K562 (cell line): ENCODE results near the gene CDKN2C. TPM values are rescaled to one million over a fixed set of nuclear protein-coding genes. Genes with fewer than 3 reads are reported as not detected.

Source experiments
- AFF1 ChIP-seq, 2 experiments: fragments of 450-650 bp; IDR thresholded peaks; 2 replicates each; pipeline ENCODE4 v1.6.1; 2018; ENCODE audit warnings: mild to moderate bottlenecking in 2 of 2, low read depth in 1 of 2; ENCODE audit not compliant: partially characterized antibody in 2 of 2
- ARHGAP35 ChIP-seq: fragments of 450-650 bp; IDR thresholded peaks from 2 replicates; pipeline ENCODE4 v1.6.1; 2018; ENCODE audit not compliant: partially characterized antibody
- EWSR1 ChIP-seq: fragments of 450-650 bp; IDR thresholded peaks from 2 replicates; pipeline ENCODE4 v1.6.1; 2018; ENCODE audit warnings: borderline replicate concordance, mild to moderate bottlenecking, low read depth, moderate library complexity; ENCODE audit not compliant: partially characterized antibody
- EZH2 ChIP-seq: IDR thresholded peaks from 2 replicates; pipeline ENCODE4 v1.6.1; 2012; ENCODE audit warnings: low read depth, mild to moderate bottlenecking, inconsistent platforms, low read length, borderline replicate concordance
- FOXK2 ChIP-seq, 2 experiments: fragments of 450-650 bp; IDR thresholded peaks in 1 of 2; conservative IDR thresholded peaks in 1 of 2; 2 replicates each; pipeline ENCODE4 v1.6.1; 2016; ENCODE audit warnings: low read depth in 2 of 2, mild to moderate bottlenecking in 1 of 2
- PCBP1 ChIP-seq: fragments of 200-400 bp; formaldehyde crosslinking; IDR thresholded peaks from 2 replicates; pipeline ENCODE4 v1.6.1; 2018; ENCODE audit warnings: mild to moderate bottlenecking, low read depth, low read length; ENCODE audit not compliant: poor library complexity, severe bottlenecking
- RREB1 ChIP-seq: fragments of 250-450 bp; sonication (Bioruptor Pico); IDR thresholded peaks from 2 replicates; pipeline ENCODE4 v1.4.0; 2020
- SRSF1 ChIP-seq: fragments of 200-400 bp; formaldehyde crosslinking; IDR thresholded peaks from 2 replicates; pipeline ENCODE4 v1.6.1; 2017; ENCODE audit warnings: mild to moderate bottlenecking, low read depth, low read length, moderate library complexity
- TAF9B ChIP-seq: fragments of 450-650 bp; IDR thresholded peaks from 2 replicates; pipeline ENCODE4 v1.6.1; 2018; ENCODE audit warnings: mild to moderate bottlenecking; ENCODE audit not compliant: partially characterized antibody
- USF2 ChIP-seq: sonication (generic); formaldehyde crosslinking; IDR thresholded peaks from 2 replicates; pipeline ENCODE4 v1.5.0; 2020; ENCODE audit warnings: missing genetic modification reagents
- ZC3H4 ChIP-seq: sonication (generic); formaldehyde crosslinking; IDR thresholded peaks from 2 replicates; pipeline ENCODE4 v1.9.0; 2021; ENCODE audit warnings: missing genetic modification reagents, borderline replicate concordance
- ZFX ChIP-seq: sonication (generic); formaldehyde crosslinking; IDR thresholded peaks from 2 replicates; pipeline ENCODE4 v1.8.0; 2022; ENCODE audit warnings: mild to moderate bottlenecking, missing genetic modification reagents, moderate library complexity
- ZNF124 ChIP-seq: sonication (generic); formaldehyde crosslinking; IDR thresholded peaks from 2 replicates; pipeline ENCODE4 v1.8.1; 2022; ENCODE audit warnings: missing genetic modification reagents
- ZNF140 ChIP-seq: fragments of 250-450 bp; sonication (Bioruptor Pico); IDR thresholded peaks from 2 replicates; pipeline ENCODE4 v1.8.0; 2021; ENCODE audit warnings: moderate library complexity, mild to moderate bottlenecking, inconsistent platforms
- polyA plus RNA-seq, 8 experiments: library from polyadenylated mRNA; depleted of rRNA in 4 of 8; stranded (reverse) in 5 of 8; unstranded in 3 of 8; fragments of >200 nt; fragmentation: Nextera tagmentation in 2 of 8; fragmentation: Illumina TruSeq in 1 of 8; extraction: Ambion mirVana in 2 of 8; extraction: Trizol in 1 of 8; gene quantifications; 2 replicates each; pipeline versions ENCODE4 v1.2.1 to v1.2.3, GENCODE V29; 2011 to 2014; ENCODE audit warnings: inconsistent platforms in 1 of 8, missing spikeins in 1 of 8
- total RNA-seq, 7 experiments: library from RNA; depleted of rRNA in 6 of 7; stranded (reverse); fragments of >200 nt in 6 of 7; fragmentation: Illumina TruSeq in 2 of 7; extraction: Trizol in 2 of 7; gene quantifications; 2 replicates each; pipeline versions ENCODE4 v1.2.1 to v1.2.3, GENCODE V29; 2011 to 2021; ENCODE audit warnings: low replicate concordance in 1 of 7
- TF ChIP-seq, protein P1 (sequence below): fragments of 450-650 bp; IDR thresholded peaks from 2 replicates; pipeline ENCODE4 v1.6.1; 2017; ENCODE audit warnings: mild to moderate bottlenecking, moderate library complexity

The CDKN2C gene
- total and polyA plus RNA-seq, 9 of the 15 experiments (the other 6 are each of a cell fraction or from before 2014, with no cell fraction given), result 11.9 to 74.3 (median 45.9) TPM

DNA sequence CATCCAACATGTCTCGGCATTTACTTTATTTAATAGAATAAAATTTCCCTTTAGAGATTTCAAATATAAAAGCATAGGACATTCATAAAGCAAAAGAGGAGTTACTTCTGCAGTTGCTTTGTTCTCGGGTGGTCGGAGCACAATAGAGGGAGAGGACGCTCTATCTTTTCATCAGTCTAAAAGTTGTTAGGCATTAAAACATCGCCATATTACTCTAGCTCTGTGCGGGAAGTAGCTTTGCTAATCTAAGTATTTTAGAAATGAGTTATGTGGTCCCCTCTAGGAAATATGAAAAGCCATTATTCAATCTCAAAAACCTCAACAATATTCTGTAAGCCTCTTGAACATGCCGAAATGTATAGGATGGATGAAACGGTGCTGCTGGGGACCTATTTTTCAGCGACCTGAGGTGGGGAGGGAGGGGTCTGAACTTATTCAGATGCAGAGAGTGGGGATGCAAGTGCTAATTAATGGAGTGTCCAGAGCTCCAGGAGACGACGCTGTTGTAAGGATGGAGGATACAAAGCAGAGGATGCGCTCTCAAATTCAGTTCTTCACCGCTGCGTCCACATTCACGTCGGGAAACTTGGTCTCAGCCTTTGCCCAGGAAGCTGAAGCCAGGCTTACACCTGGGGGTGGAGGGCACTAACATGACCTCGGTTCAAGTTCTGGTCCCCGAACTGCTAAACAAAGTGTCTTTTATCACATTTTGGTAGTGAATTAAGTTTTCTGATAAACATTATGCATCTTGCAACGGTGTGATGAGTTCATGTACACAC is 6.3 kb downstream of the CDKN2C start (continued):
- TF ChIP-seq USF2 (CRISPR knock-in tag) (no peak), PCBP1 (no peak), ZC3H4 (no peak), AFF1 (IDR thresholded peaks at IDR 0.05; ENCODE audit: low read depth in 1 of 2, partially characterized antibody in 2 of 2) (peak in 1 of 2 experiments; percentile 18), FOXK2 (conservative IDR thresholded peaks at IDR 0.05 in 1 of 2, IDR thresholded peaks at IDR 0.05 in 1 of 2; ENCODE audit: low read depth in 2 of 2) (no peak), ZNF140 (CRISPR knock-in tag) (no peak), EZH2 (no peak), EWSR1 (no peak), ARHGAP35 (no peak), TAF9B (no peak), ZFX (CRISPR knock-in tag) (no peak), ZNF124 (CRISPR knock-in tag) (no peak), SRSF1 (no peak), RREB1 (no peak)
- TF ChIP-seq, protein P1, sequence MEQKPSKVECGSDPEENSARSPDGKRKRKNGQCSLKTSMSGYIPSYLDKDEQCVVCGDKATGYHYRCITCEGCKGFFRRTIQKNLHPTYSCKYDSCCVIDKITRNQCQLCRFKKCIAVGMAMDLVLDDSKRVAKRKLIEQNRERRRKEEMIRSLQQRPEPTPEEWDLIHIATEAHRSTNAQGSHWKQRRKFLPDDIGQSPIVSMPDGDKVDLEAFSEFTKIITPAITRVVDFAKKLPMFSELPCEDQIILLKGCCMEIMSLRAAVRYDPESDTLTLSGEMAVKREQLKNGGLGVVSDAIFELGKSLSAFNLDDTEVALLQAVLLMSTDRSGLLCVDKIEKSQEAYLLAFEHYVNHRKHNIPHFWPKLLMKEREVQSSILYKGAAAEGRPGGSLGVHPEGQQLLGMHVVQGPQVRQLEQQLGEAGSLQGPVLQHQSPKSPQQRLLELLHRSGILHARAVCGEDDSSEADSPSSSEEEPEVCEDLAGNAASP, result no peak
